IMR-90 (cell line): ENCODE data around the gene PTH1R. TPM values are rescaled to one million over a fixed set of nuclear protein-coding genes. Genes with fewer than 3 reads are reported as not detected.

ENCODE experiments used
- ATAC-seq: fragments of 200-7000 bp; cut with Tn5 transposase; 2 replicates; pipeline ENCODE4 v1.9.1; 2020; ENCODE audit warnings: low read depth, mild to moderate bottlenecking, moderate library complexity
- BruUV-seq: library from RNA; stranded (reverse); fragments of 400-500 nt; replicated peaks from 2 replicates; lab custom pipeline; 2021; lab: Mats Ljungman, UMichigan
- CTCF ChIA-PET: fragments of 300-600 bp; formaldehyde crosslinking; extraction: SDS; loops from one replicate; lab custom pipeline; 2021; ENCODE audit warnings: antibody characterized with exemption; lab: Yijun Ruan, JAX
- POLR2A ChIA-PET: fragments of 300-600 bp; sonication (Branson Sonifier 250); formaldehyde crosslinking; loops from one replicate; lab custom pipeline; 2022; ENCODE audit warnings: antibody characterized with exemption; ENCODE audit not compliant: unreplicated experiment; lab: Charles Lee
- DNase-seq: peaks from one replicate; pipeline ENCODE4 v3.0.0; 2013
- H2AFZ ChIP-seq: replicated peaks from 2 replicates; pipeline ENCODE3; 2013; ENCODE audit warnings: low read length, mild to moderate bottlenecking; ENCODE audit not compliant: poor library complexity
- H2AK5ac ChIP-seq: 2 replicates; pipeline ENCODE4 v1.6.1; 2013; ENCODE audit warnings: low read depth, low read length, inconsistent platforms
- H2AK9ac ChIP-seq: replicated peaks from 2 replicates; pipeline ENCODE3; 2013; ENCODE audit warnings: mild to moderate bottlenecking, low read depth, low read length, moderate library complexity; ENCODE audit not compliant: poor library complexity
- H2BK120ac ChIP-seq: 2 replicates; pipeline ENCODE4 v1.6.1; 2013; ENCODE audit warnings: low read depth, low read length, inconsistent platforms
- H2BK15ac ChIP-seq: 3 replicates; pipeline ENCODE4 v1.6.1; 2013; ENCODE audit warnings: low read depth, low read length, inconsistent platforms
- H2BK20ac ChIP-seq: 2 replicates; pipeline ENCODE4 v1.6.1; 2013; ENCODE audit warnings: low read depth, mild to moderate bottlenecking, inconsistent platforms, low read length, moderate library complexity
- H2BK5ac ChIP-seq: 2 replicates; pipeline ENCODE4 v1.6.1; 2013; ENCODE audit warnings: mild to moderate bottlenecking, low read depth, low read length, inconsistent platforms; ENCODE audit not compliant: poor library complexity, severe bottlenecking
- H3K14ac ChIP-seq: replicated peaks from 2 replicates; pipeline ENCODE4 v1.6.1; 2013; ENCODE audit warnings: low read depth, low read length, inconsistent platforms
- H3K18ac ChIP-seq: 2 replicates; pipeline ENCODE4 v1.6.1; 2013; ENCODE audit warnings: low read depth, low read length, control low read depth
- H3K23ac ChIP-seq: 2 replicates; pipeline ENCODE4 v1.6.1; 2013; ENCODE audit warnings: low read depth, low read length, inconsistent platforms
- H3K27ac ChIP-seq: 2 replicates; pipeline ENCODE4 v1.5.1; 2013; ENCODE audit warnings: mild to moderate bottlenecking, control low read depth, low read length; ENCODE audit not compliant: insufficient read depth
- H3K27me3 ChIP-seq: 2 replicates; pipeline ENCODE4 v1.6.1; 2013; ENCODE audit warnings: low read length; ENCODE audit not compliant: control insufficient read depth, insufficient read depth
- H3K36me3 ChIP-seq: 2 replicates; pipeline ENCODE4 v1.6.1; 2013; ENCODE audit warnings: low read length, mixed read lengths; ENCODE audit not compliant: control insufficient read depth, insufficient read depth
- H3K4ac ChIP-seq: 2 replicates; pipeline ENCODE4 v1.6.1; 2013; ENCODE audit warnings: low read depth, low read length, inconsistent platforms
- H3K4me1 ChIP-seq: 2 replicates; pipeline ENCODE4 v1.6.1; 2013; ENCODE audit warnings: low read length, mixed read lengths; ENCODE audit not compliant: control insufficient read depth, insufficient read depth
- H3K4me2 ChIP-seq: 2 replicates; pipeline ENCODE4 v1.6.1; 2013; ENCODE audit warnings: low read depth, mild to moderate bottlenecking, control low read depth, low read length, moderate library complexity
- H3K4me3 ChIP-seq: 2 replicates; pipeline ENCODE4 v1.5.1; 2013; ENCODE audit warnings: low read depth, mild to moderate bottlenecking, control low read depth, low read length, moderate library complexity; ENCODE audit not compliant: insufficient read depth
- H3K56ac ChIP-seq: 2 replicates; pipeline ENCODE4 v1.6.1; 2013; ENCODE audit warnings: low read length, inconsistent platforms; ENCODE audit not compliant: insufficient read depth; ENCODE audit errors: extremely low read depth
- H3K79me1 ChIP-seq, 2 experiments: 2 replicates each; pipeline ENCODE4 v1.6.1; 2013; ENCODE audit warnings: low read length in 2 of 2, inconsistent platforms in 1 of 2, low read depth in 1 of 2
- H3K9ac ChIP-seq: 2 replicates; pipeline ENCODE4 v1.6.1; 2013; ENCODE audit warnings: low read depth, low read length, control low read depth
- H3K9me1 ChIP-seq: 2 replicates; pipeline ENCODE4 v1.6.1; 2013; ENCODE audit warnings: low read length, inconsistent platforms; ENCODE audit not compliant: insufficient read depth
- H3K9me3 ChIP-seq: 2 replicates; pipeline ENCODE4 v1.6.1; 2013; ENCODE audit warnings: low read length; ENCODE audit not compliant: control insufficient read depth, insufficient read depth
- H4K20me1 ChIP-seq: 2 replicates; pipeline ENCODE4 v1.6.1; 2013; ENCODE audit warnings: low read length, inconsistent platforms; ENCODE audit not compliant: insufficient read depth
- H4K5ac ChIP-seq: 2 replicates; pipeline ENCODE4 v1.6.1; 2013; ENCODE audit warnings: mild to moderate bottlenecking, low read depth, low read length, control low read depth
- H4K8ac ChIP-seq, 2 experiments: 2 replicates each; pipeline ENCODE4 v1.6.1; 2013; ENCODE audit warnings: low read depth in 2 of 2, low read length in 2 of 2, control low read depth in 1 of 2, inconsistent platforms in 1 of 2
- H4K91ac ChIP-seq: 2 replicates; pipeline ENCODE4 v1.6.1; 2013; ENCODE audit warnings: low read depth, low read length, inconsistent platforms; ENCODE audit not compliant: insufficient read depth
- BHLHE40 ChIP-seq: fragments of 150-350 bp; IDR thresholded peaks from 2 replicates; pipeline ENCODE4 v1.6.1; 2016; ENCODE audit warnings: mild to moderate bottlenecking, low read depth, low read length
- CEBPB ChIP-seq: IDR thresholded peaks from 2 replicates; pipeline ENCODE4 v1.6.1; 2012; ENCODE audit warnings: low read depth, low read length, improper control_type of control experiment
- CHD1 ChIP-seq: IDR thresholded peaks from 2 replicates; pipeline ENCODE4 v1.6.1; 2012; ENCODE audit warnings: low read depth, low read length, improper control_type of control experiment
- FOS ChIP-seq: fragments of 150-350 bp; IDR thresholded peaks from 2 replicates; pipeline ENCODE4 v1.6.1; 2016; ENCODE audit warnings: low read depth, low read length
- MAZ ChIP-seq: IDR thresholded peaks from 2 replicates; pipeline ENCODE4 v1.6.1; 2012; ENCODE audit warnings: low read depth, mild to moderate bottlenecking, low read length, improper control_type of control experiment, moderate library complexity, borderline replicate concordance
- MXI1 ChIP-seq: IDR thresholded peaks from 2 replicates; pipeline ENCODE4 v1.6.1; 2012; ENCODE audit warnings: low read depth, mild to moderate bottlenecking, low read length, moderate library complexity, borderline replicate concordance
- POLR2A ChIP-seq: IDR thresholded peaks from 2 replicates; pipeline ENCODE4 v1.6.1; 2012; ENCODE audit warnings: mild to moderate bottlenecking, low read depth, low read length
- RAD21 ChIP-seq: IDR thresholded peaks from 2 replicates; pipeline ENCODE4 v1.6.1; 2012; ENCODE audit warnings: low read length, improper control_type of control experiment
- RCOR1 ChIP-seq: IDR thresholded peaks from 2 replicates; pipeline ENCODE4 v1.6.1; 2012; ENCODE audit warnings: mild to moderate bottlenecking, low read length, improper control_type of control experiment; ENCODE audit not compliant: insufficient replicate concordance
- SMC3 ChIP-seq: fragments of 150-350 bp; IDR thresholded peaks from 2 replicates; pipeline ENCODE4 v1.6.1; 2016; ENCODE audit warnings: low read depth, mild to moderate bottlenecking, antibody characterized with exemption, low read length, moderate library complexity
- WGBS, 2 experiments: methylation state at CpG; one replicate each; pipeline versions ENCODE4 v1.1.5 to v1.1.7; 2013; ENCODE audit warnings: missing lambda C conversion rate in 2 of 2; ENCODE audit not compliant: insufficient read length in 1 of 2; ENCODE audit errors: extremely low coverage in 2 of 2; 5-methylcytosine and 5-hydroxymethylcytosine counted together
- dilution Hi-C: fragments of 300-500 bp; cut with HindIII; formaldehyde crosslinking; loops from one replicate; pipeline ENCODE4 v1.14.3; 2018; ENCODE audit warnings: low sequenced_read_pairs; ENCODE audit not compliant: unreplicated experiment
- in situ Hi-C: fragments of 300-500 bp; cut with MboI; formaldehyde crosslinking; loops from 3 replicates; pipeline ENCODE4 v1.14.3; 2019; ENCODE audit warnings: low sequenced_read_pairs, inconsistent platforms, mixed read lengths
- intact Hi-C: fragments of 100-400 bp; cut with micrococcal nuclease; formaldehyde crosslinking; loops from 2 replicates; pipeline ENCODE4 v1.10.0; 2022
- polyA plus RNA-seq, 3 experiments: library from polyadenylated mRNA; depleted of rRNA; stranded (reverse); fragments of >200 nt; gene quantifications; 2 replicates each; pipeline ENCODE4 v1.2.3, GENCODE V29; 2012; ENCODE audit warnings: low replicate concordance in 1 of 3
- total RNA-seq: library from RNA; depleted of rRNA; stranded (reverse); fragments of >200 nt; gene quantifications from 2 replicates; pipeline ENCODE4 v1.2.3, GENCODE V29; 2012
- TF ChIP-seq, protein P1 (sequence below): fragments of 150-350 bp; IDR thresholded peaks from 2 replicates; pipeline ENCODE4 v1.6.1; 2017; ENCODE audit warnings: mild to moderate bottlenecking, antibody characterized with exemption, low read length, low read depth
- TF ChIP-seq, protein P2 (sequence below): fragments of 150-350 bp; IDR thresholded peaks from 2 replicates; pipeline ENCODE4 v1.6.1; 2016; ENCODE audit warnings: low read depth, mild to moderate bottlenecking, low read length, moderate library complexity, borderline replicate concordance

PTH1R gene
- total and polyA plus RNA-seq, 2 of the 4 experiments (the other 2 are of a cell fraction), result 0.15 to 0.18 TPM

DNA sequence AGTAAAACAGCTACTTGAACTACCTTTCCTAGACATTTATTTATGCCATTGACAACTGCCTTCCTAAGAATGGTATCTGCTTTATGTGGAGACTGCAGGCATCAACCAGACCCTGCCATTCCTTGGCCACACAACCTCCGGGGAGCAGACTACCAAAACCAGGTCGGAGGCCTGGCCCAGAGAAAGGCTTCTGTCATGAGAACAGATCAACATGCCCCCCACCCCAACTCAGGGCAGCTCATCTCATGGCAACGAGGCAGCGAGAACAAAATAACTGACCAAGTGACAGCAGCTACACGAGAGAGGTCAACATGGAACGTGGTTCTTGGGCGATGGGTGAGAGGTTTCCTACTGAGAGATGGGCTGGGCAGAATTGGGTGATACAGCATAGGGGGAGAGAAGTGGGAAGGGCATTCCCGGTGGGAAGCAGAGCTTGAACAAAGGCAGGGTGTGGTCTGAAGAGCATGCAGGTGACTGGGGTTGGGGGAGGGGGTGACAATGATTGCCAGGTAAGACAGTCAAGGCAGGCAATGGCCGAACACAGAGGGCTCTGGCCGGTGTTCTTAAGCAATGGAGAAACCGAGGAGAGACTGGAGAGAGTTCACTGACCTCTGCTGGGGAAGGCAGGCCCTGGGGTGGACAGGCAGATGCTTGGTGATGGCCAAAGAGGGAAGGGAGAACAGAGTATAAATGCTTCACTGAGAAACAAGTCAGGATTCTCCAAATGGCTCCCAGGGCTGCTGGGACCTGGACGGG lies 65.1 kb downstream of the PTH1R start:
- ATAC-seq (no peak), DNase-seq (no peak)
- intact Hi-C loops (no loop called here), in situ Hi-C loops (no loop called here), dilution Hi-C loops (no loop called here)
- H2AK9ac ChIP-seq, result no peak overlapping the region
- H3K23ac ChIP-seq, result no peak overlapping the region
- no peak overlapping the region for H3K18ac ChIP-seq
- H3K9me3 ChIP-seq, result no peaks in the 10 kb centered on the region
- TF ChIP-seq RAD21, result no peak
- TF ChIP-seq MXI1, result no peak
- no peak for TF ChIP-seq POLR2A
- TF ChIP-seq MAZ, result no peak
- TF ChIP-seq BHLHE40, result no peak
- no peak for TF ChIP-seq SMC3
- TF ChIP-seq FOS, result no peak
- TF ChIP-seq, protein P1, sequence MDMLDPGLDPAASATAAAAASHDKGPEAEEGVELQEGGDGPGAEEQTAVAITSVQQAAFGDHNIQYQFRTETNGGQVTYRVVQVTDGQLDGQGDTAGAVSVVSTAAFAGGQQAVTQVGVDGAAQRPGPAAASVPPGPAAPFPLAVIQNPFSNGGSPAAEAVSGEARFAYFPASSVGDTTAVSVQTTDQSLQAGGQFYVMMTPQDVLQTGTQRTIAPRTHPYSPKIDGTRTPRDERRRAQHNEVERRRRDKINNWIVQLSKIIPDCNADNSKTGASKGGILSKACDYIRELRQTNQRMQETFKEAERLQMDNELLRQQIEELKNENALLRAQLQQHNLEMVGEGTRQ, result no peak
- TF ChIP-seq RCOR1, result no peak
- no peak for TF ChIP-seq CHD1
- TF ChIP-seq, protein P2, sequence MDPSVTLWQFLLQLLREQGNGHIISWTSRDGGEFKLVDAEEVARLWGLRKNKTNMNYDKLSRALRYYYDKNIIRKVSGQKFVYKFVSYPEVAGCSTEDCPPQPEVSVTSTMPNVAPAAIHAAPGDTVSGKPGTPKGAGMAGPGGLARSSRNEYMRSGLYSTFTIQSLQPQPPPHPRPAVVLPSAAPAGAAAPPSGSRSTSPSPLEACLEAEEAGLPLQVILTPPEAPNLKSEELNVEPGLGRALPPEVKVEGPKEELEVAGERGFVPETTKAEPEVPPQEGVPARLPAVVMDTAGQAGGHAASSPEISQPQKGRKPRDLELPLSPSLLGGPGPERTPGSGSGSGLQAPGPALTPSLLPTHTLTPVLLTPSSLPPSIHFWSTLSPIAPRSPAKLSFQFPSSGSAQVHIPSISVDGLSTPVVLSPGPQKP, result no peak
- TF ChIP-seq CEBPB, result no peak
- no peak overlapping the region for H4K91ac ChIP-seq
- H2BK5ac ChIP-seq, result no peak overlapping the region
- no peak overlapping the region for H3K27ac ChIP-seq
- no peak overlapping the region for H2AFZ ChIP-seq
- H3K79me1 ChIP-seq, result peaks cover 54 to 87% of the 10 kb centered on the region in 2 experiments
- no peak overlapping the region for H4K8ac ChIP-seq
- H3K9ac ChIP-seq, result no peak overlapping the region
- H3K4me3 ChIP-seq, result no peak overlapping the region
- H2BK120ac ChIP-seq, result no peak overlapping the region
- no TSS peak for BruUV-seq
- H2BK20ac ChIP-seq, result no peak overlapping the region
- no peak overlapping the region for H4K5ac ChIP-seq
- H3K4ac ChIP-seq, result no peak overlapping the region
- H3K14ac ChIP-seq, result no peak overlapping the region
- ChIA-PET CTCF (no interaction called here), POLR2A (no interaction called here)
- peaks cover 30% of the 10 kb centered on the region for H3K9me1 ChIP-seq
- peaks cover 2% of the 10 kb centered on the region; the same call in 1 of the 2 replicates for H3K4me1 ChIP-seq
- no peak overlapping the region for H2AK5ac ChIP-seq
- H3K4me2 ChIP-seq, result no peak overlapping the region
- no peak overlapping the region for H3K56ac ChIP-seq
- no peaks in the 10 kb centered on the region for H3K27me3 ChIP-seq
- no peak overlapping the region for H2BK15ac ChIP-seq
- peaks cover 67% of the 10 kb centered on the region for H4K20me1 ChIP-seq
- WGBS, 2 experiments, result 89% methylated on average over 3 of the region's 12 CpGs; no CpG with 5 or more reads in 1 of the 2 experiments
- peaks cover 35% of the 10 kb centered on the region for H3K36me3 ChIP-seq
